GM18909 (cell line): Measurements from ENCODE around the gene MOB2.
"Not testable (repeated sequence)": the region's sequence is repeated elsewhere in the genome, so short reads cannot be mapped to it uniquely, and the experiment has no call there.

Source experiments
- ATAC-seq: cut with Tn5 transposase; IDR thresholded peaks from one replicate; pipeline ENCODE4 v1.9.1; 2021; ENCODE audit warnings: mild to moderate bottlenecking; ENCODE audit not compliant: unreplicated experiment, poor library complexity

The MOB2 gene

GRCh38 chr11:1428762-1429316 is 57.7 kb downstream of the MOB2 start:
- ATAC-seq = no peak

GRCh38 chr11:1425439-1425838 is 61.1 kb downstream of the MOB2 start:
- ATAC-seq = no peak

- ATAC-seq = no peak
Observed at GRCh38 chr11:1425006-1425405, 61.6 kb downstream of the MOB2 start.

GRCh38 chr11:1423406-1423805 is 63.2 kb downstream of the MOB2 start:
- ATAC-seq = not testable (repeated sequence)

GRCh38 chr11:1422981-1423380 is 63.6 kb downstream of the MOB2 start:
- ATAC-seq = no peak

GRCh38 chr11:1422481-1422880 is 64.1 kb downstream of the MOB2 start:
- no peak for ATAC-seq

GRCh38 chr11:1421291-1421690 is 65.3 kb downstream of the MOB2 start:
- ATAC-seq = no peak

GRCh38 chr11:1419811-1420210 is 66.8 kb downstream of the MOB2 start:
- ATAC-seq = no peak
